Neural cell (in vitro differentiated cells): ENCODE data around the gene IDI2. TPM values are rescaled to one million over a fixed set of nuclear protein-coding genes. Genes with fewer than 3 reads are reported as not detected.

Source experiments
- H2AFZ ChIP-seq: fragments of 200-600, 300-800 bp; sonication (generic), shearing (Covaris generic); 2 replicates; pipeline ENCODE4 v1.6.0; 2014; ENCODE audit warnings: low read depth, mild to moderate bottlenecking, antibody characterized with exemption, low read length, moderate library complexity
- H3F3A ChIP-seq: fragments of 200-600 bp; shearing (Covaris generic); 2 replicates; pipeline ENCODE4 v1.6.1; 2016; ENCODE audit warnings: mild to moderate bottlenecking, moderate library complexity, mixed read lengths, antibody characterized with exemption, low read length; ENCODE audit not compliant: insufficient read depth, poor library complexity, severe bottlenecking
- H3K27ac ChIP-seq: fragments of 200-600, 300-800 bp; sonication (generic), shearing (Covaris generic); 2 replicates; pipeline ENCODE4 v1.5.1; 2014; ENCODE audit warnings: mild to moderate bottlenecking, low read length, moderate library complexity
- H3K27me3 ChIP-seq: fragments of 300-800, 200-600 bp; sonication (generic), shearing (Covaris generic); 2 replicates; pipeline ENCODE4 v1.6.0; 2014; ENCODE audit warnings: mild to moderate bottlenecking, low read depth, low read length, moderate library complexity; ENCODE audit not compliant: insufficient read depth
- H3K36me3 ChIP-seq: fragments of 300-800, 200-600 bp; sonication (generic), shearing (Covaris generic); 2 replicates; pipeline ENCODE4 v1.5.1; 2014; ENCODE audit warnings: mild to moderate bottlenecking, antibody characterized with exemption, low read length, moderate library complexity; ENCODE audit not compliant: insufficient read depth
- H3K4me2 ChIP-seq: fragments of 300-800, 200-600 bp; sonication (generic), shearing (Covaris generic); 2 replicates; pipeline ENCODE4 v1.6.0; 2014; ENCODE audit warnings: mild to moderate bottlenecking, low read length
- H3K4me3 ChIP-seq: fragments of 300-800, 200-600 bp; sonication (generic), shearing (Covaris generic); 2 replicates; pipeline ENCODE4 v1.5.1; 2014; ENCODE audit warnings: mild to moderate bottlenecking, low read length, moderate library complexity
- H3K79me2 ChIP-seq: fragments of 200-600 bp; shearing (Covaris generic); replicated peaks from 2 replicates; pipeline ENCODE4 v1.6.0; 2014; ENCODE audit warnings: mild to moderate bottlenecking, low read length, moderate library complexity; ENCODE audit not compliant: insufficient read depth
- H3K9ac ChIP-seq: fragments of 300-800, 200-600 bp; sonication (generic), shearing (Covaris generic); 2 replicates; pipeline ENCODE4 v1.6.1; 2016; ENCODE audit warnings: mild to moderate bottlenecking, low read length, mixed read lengths
- H3K9me2 ChIP-seq: fragments of 200-600 bp; shearing (Covaris generic); 2 replicates; pipeline ENCODE4 v1.6.1; 2016; ENCODE audit warnings: mild to moderate bottlenecking, low read length, mixed read lengths; ENCODE audit not compliant: insufficient read depth
- H3K9me3 ChIP-seq: fragments of 200-600, 300-800 bp; sonication (generic), shearing (Covaris generic); 2 replicates; pipeline ENCODE4 v1.6.1; 2016; ENCODE audit warnings: mild to moderate bottlenecking, mixed run types, low read length, moderate library complexity, mixed read lengths
- H4K20me1 ChIP-seq: fragments of 200-600 bp; shearing (Covaris generic); 2 replicates; pipeline ENCODE4 v1.6.1; 2016; ENCODE audit warnings: mild to moderate bottlenecking, mixed run types; ENCODE audit not compliant: insufficient read depth
- CTCF ChIP-seq: fragments of 450-650 bp; IDR thresholded peaks from 2 replicates; pipeline ENCODE4 v1.5.1; 2014; ENCODE audit warnings: antibody characterized with exemption, mild to moderate bottlenecking, moderate library complexity; ENCODE audit not compliant: poor library complexity, severe bottlenecking
- EP300 ChIP-seq: fragments of 450-650 bp; conservative IDR thresholded peaks from 2 replicates; pipeline ENCODE4 v1.6.1; 2014; ENCODE audit warnings: antibody characterized with exemption, mild to moderate bottlenecking, moderate library complexity; ENCODE audit not compliant: poor library complexity, severe bottlenecking
- EZH2 ChIP-seq: fragments of 200-600, 300-800 bp; shearing (Covaris generic), sonication (generic); IDR thresholded peaks from 2 replicates; pipeline ENCODE4 v1.6.1; 2014; ENCODE audit warnings: antibody characterized with exemption, low read length, borderline replicate concordance, mild to moderate bottlenecking; ENCODE audit not compliant: insufficient read depth, poor library complexity, severe bottlenecking
- MXI1 ChIP-seq: fragments of 450-650 bp; conservative IDR thresholded peaks from 2 replicates; pipeline ENCODE4 v1.6.1; 2014; ENCODE audit warnings: antibody characterized with exemption, mild to moderate bottlenecking; ENCODE audit not compliant: poor library complexity, severe bottlenecking
- POLR2AphosphoS5 ChIP-seq: IDR thresholded peaks from 2 replicates; pipeline ENCODE4 v1.6.1; 2012
- RAD21 ChIP-seq: fragments of 450-650 bp; conservative IDR thresholded peaks from 2 replicates; pipeline ENCODE4 v1.6.1; 2014; ENCODE audit warnings: antibody characterized with exemption, mild to moderate bottlenecking, moderate library complexity
- REST ChIP-seq: IDR thresholded peaks from 2 replicates; pipeline ENCODE4 v1.6.1; 2012; ENCODE audit warnings: borderline replicate concordance
- SMC3 ChIP-seq: fragments of 450-650 bp; conservative IDR thresholded peaks from 2 replicates; pipeline ENCODE4 v1.6.1; 2014; ENCODE audit warnings: antibody characterized with exemption, mild to moderate bottlenecking, moderate library complexity; ENCODE audit not compliant: poor library complexity
- TAF1 ChIP-seq: IDR thresholded peaks from 2 replicates; pipeline ENCODE4 v1.6.1; 2012; ENCODE audit warnings: low read depth
- polyA plus RNA-seq: library from polyadenylated mRNA; depleted of rRNA; stranded (reverse); fragments of >200 nt; gene quantifications from 2 replicates; pipeline ENCODE4 v1.2.3, GENCODE V29; 2014

Gene IDI2
- polyA plus RNA-seq, 1 donor from 2014 or later: 0.24 TPM

- Histone ChIP-seq H4K20me1 (no peaks in the 10 kb centered on the region), H3K4me2 (no peak overlapping the region), H3K27me3 (no peaks in the 10 kb centered on the region), H2AFZ (no peak overlapping the region), H3K9me2 (no peaks in the 10 kb centered on the region), H3K9ac (no peak overlapping the region), H3K4me3 (no peak overlapping the region), H3K79me2 (no peaks in the 10 kb centered on the region), H3F3A (no peaks in the 10 kb centered on the region), H3K9me3 (no peaks in the 10 kb centered on the region), H3K27ac (no peak overlapping the region), H3K36me3 (no peaks in the 10 kb centered on the region)
- TF ChIP-seq RAD21 (no peak), MXI1 (no peak), EP300 (no peak), POLR2AphosphoS5 (no peak), CTCF (no peak), SMC3 (no peak), EZH2 (no peak), TAF1 (no peak), REST (no peak)
Observed at GRCh38 chr10:1019362-1019761, 6.3 kb downstream of the IDI2 start.

- Histone ChIP-seq H3K9me2 (no peaks in the 10 kb centered on the region), H2AFZ (no peak overlapping the region), H3K36me3 (no peaks in the 10 kb centered on the region), H3K4me3 (no peak overlapping the region), H3K27ac (no peak overlapping the region), H3F3A (no peaks in the 10 kb centered on the region), H3K4me2 (no peak overlapping the region), H3K79me2 (no peaks in the 10 kb centered on the region), H4K20me1 (no peaks in the 10 kb centered on the region), H3K9me3 (no peaks in the 10 kb centered on the region), H3K27me3 (no peaks in the 10 kb centered on the region), H3K9ac (no peak overlapping the region)
- TF ChIP-seq CTCF: no peak
- TF ChIP-seq TAF1: no peak
- no peak for TF ChIP-seq REST
Observed at GRCh38 chr10:1015688-1016087, 10.0 kb downstream of the IDI2 start.
